HG03280 (cell line): ENCODE data around the gene GAK.

Experiments used
- ATAC-seq: cut with Tn5 transposase; IDR thresholded peaks from one replicate; pipeline ENCODE4 v1.9.1; 2021; ENCODE audit warnings: mild to moderate bottlenecking, moderate library complexity; ENCODE audit not compliant: unreplicated experiment

The GAK gene

GRCh38 chr4:855880-856224 is 76.3 kb downstream of the GAK start:
- ATAC-seq: no peak

DNA sequence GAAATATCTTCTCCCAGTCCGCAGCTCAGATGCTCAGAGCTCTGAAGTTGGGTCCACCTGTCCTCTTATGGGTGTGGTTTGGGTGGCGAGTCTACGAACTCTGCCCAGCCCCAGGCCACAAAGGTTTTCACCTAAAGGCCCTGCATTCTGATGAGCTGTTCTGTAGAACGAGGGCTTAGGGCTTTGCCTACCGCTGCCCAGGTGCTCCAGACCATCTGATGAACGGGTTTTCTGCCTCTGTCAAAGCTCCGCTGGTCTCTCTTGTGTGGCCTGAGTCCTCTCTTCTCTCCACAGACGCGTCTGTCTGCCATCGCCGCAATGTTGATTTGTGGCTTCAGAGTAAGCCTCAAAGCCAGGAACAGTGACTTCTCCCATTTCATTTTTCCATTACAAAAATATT is 77.8 kb downstream of the GAK start:
- no peak for ATAC-seq

DNA sequence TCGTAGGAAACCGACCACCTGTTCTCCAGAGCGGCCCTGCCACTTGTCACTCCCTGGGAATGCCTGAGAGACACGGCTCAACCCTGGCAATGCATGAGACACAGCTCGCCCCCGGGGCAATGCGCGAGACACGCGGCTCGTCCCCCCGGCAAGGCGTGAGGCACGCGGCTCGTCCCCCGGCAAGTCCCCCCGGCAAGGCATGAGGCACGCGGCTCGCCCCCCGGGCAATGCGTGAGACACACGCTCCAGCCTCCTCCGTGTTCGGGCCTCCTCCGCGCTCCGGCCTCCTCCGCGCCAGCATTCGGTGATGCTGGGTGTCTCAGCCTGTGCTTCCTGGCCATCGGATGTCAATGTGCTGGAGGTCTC is 78.7 kb downstream of the GAK start:
- no peak for ATAC-seq

- no peak for ATAC-seq
Observed at GRCh38 chr4:851701-852430, 80.2 kb downstream of the GAK start.

- no peak for ATAC-seq
Observed at GRCh38 chr4:850323-850945, 81.7 kb downstream of the GAK start.

DNA sequence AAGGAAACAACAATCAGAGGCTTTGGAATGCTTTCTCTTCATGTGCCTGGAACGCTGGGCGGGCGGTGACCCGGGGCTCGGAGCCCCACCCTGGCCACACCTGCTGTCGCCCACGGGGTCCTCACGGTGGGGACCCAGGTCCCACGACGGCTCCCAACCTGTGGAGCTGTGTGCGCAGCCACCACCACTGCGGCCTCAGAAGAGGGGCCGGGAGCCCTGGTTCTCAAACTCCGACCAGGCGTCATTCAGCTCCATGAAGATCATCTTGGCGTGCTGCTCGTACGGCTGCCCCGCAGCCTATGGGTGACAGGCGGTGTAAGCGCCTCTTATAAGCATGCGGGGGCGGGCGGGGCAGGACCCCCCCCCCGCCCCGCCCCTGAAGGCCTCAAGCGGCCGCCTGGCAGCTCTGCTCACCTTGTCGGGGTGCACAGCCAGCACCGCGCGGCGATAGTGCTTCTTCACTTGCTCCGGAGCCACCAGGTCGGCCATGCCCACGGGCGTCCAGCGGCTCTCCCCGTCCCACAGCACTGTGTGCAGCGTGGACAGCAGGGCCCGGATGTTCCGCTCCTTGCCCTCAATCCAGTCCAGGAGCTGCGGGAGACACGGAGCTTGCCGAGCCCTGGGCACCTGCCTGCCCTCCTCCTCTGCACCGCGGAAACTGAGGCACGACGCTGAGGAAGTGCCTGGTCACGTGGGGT is 82.5 kb downstream of the GAK start:
- no peak for ATAC-seq

- no peak for ATAC-seq
Observed at GRCh38 chr4:848803-849477, 83.2 kb downstream of the GAK start.

DNA sequence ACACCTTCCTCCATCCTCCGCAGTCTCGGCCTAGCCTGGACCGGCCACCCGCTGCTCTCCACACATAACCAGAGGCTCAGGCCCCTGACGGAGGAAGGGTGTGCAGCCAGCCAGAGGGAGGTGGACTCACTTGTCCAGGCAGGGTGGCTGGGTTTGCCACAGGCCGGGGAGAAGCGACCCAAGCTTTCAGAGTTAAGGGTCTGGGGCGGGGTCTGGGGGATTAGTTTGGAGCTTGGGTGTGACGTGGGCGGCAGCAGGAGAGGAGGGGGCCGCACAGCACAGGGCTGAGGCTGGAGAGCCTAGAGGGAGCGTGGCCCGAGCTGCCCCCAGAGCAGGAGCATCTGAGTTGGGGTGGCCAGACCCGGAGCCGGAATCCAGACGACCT is 83.8 kb downstream of the GAK start:
- no peak for ATAC-seq

DNA sequence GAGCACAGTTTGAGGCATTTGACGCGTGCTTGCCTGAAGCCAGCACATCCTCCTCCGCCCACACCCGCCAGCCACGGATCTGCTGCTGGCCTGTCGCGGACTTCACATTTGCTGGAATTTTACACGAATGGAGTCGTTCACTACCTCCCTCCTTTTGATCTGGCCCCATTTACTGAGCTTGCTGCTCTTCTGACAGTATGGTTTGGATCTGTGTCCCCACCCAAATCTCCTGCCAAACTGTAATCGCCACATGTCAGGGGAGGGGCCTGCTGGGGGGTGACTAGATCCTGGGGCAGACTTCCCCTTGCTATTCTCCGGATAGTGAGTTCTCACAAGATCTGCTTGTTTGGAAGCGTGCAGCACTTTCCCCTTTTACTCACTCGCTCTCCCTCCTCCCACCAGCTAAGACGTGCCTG is 86.3 kb downstream of the GAK start:
- ATAC-seq: no peak

DNA sequence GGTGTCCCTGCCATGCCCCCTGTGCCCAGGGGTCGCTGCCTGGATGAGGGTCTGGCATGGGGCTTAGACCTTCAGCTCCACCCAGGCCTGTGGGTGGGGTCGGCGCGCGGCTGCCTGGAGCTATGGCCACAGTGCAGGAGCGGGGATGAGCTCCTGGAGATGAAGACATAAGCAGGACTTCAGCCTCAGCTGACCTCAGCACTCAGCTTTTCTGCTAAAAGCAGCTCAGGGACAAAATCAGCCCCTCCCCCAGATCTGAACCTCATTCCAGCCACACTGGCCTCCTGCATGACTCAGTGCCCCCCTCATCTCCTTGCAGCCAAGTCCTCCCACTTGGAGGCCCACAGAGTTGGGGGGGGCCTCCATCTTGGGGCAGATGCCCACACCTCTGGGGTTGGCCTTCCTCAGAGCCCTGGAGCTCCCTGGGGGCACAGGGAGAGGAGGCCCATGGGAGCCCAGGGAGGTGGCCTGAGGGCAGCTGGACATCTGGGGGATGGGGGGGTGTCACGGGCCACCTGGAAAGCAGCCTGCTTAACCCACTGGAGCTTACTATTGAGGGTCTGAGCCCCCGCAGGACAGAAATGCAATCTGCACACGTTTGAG is 86.8 kb downstream of the GAK start:
- no peak for ATAC-seq

DNA sequence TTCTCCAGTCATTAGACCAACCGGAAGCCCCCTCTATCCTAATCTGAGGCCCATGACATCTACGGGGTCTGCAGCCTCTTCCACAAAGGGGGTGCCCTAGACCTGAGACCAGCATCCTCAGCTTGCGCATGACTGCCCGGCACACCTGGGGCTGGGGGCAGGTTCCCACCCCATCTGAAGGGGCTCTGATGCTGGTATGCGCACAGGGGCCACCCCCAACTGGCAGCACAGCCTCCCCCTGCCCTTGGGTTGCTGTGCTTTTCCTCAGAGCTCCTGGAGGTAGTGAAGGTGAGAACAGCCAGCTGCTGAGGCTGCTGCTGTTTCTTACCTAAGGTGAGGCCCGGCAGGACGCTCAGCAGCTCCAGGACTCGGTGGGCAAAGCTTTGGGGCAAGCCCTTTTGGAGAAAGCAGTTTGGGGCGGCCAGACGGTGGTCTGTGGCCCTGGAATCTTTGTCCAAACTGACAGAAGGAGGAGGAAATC is 87.3 kb downstream of the GAK start:
- ATAC-seq: no peak

DNA sequence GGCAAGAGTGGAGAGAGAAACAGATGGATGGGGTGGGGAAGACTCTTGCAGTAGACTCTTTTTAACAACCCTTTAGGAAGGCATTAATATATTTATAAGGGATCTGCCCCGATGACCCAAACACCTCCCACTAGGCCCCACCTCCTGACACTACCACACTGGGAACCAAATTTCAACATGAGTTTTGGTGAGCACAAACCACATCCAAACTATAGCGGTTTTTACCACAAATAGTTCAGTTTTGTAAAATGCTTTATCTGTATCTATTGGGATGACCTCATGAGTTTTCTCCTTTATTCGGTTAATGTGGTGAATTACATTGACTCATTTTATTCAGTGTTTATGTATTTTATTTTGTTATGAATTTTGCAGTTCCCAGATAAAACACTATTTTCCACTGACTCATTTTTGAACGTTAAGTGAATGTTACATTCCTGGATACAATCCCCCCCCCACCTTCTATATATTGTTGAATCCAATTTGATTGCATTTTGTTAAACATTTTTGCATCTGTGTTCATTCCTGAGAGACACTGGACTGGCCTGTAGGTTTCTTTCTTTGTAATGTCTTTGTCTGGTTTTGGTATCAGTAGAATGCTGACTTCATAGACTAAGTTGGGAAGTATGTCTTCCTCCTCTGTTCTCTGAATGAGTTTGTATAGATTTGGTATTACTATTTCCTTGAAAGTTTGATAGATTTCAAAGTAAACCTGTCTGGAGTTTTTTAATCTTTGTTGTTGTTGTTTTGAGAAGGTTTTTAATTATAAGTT is 92.3 kb downstream of the GAK start:
- ATAC-seq: no peak

- no peak for ATAC-seq
Observed at GRCh38 chr4:837772-838171, 94.3 kb downstream of the GAK start.

GRCh38 chr4:836750-837301 is 95.3 kb downstream of the GAK start:
- ATAC-seq: no peak

GRCh38 chr4:836003-836511 is 96.1 kb downstream of the GAK start:
- no peak for ATAC-seq

GRCh38 chr4:835148-836002 is 96.7 kb downstream of the GAK start:
- ATAC-seq: no peak

GRCh38 chr4:834368-835147 is 97.6 kb downstream of the GAK start:
- ATAC-seq: no peak

DNA sequence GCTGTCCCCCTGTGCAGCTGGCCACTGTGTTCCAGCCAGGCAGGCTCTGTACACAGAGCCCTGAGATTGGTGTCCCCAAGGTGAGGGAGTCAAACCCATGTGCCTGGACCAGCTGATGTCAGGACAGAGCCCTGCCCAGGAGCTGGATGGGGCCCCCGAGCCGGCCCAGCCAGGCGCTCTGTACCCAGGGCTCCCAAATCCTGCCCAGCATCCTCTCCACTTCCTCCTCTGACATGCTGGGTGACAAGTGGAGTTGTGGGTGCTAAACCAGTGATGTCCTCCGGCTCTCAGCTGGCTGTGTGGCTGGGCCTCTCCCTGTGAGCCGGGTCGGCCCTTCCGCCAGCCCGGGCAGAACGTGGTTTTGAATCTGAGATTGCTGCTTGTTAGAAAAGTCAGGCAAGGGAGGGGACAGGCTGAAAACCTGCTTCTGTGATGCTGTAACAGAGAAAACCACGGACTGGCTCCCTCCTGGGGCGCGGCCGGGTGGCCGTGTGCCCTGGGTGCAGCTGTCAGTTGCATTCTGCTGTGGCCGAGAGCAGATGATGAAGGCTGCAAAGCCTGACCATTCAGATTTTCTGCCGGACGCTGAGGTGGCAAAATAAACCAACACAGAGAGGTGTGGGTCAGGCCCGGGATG is 98.3 kb downstream of the GAK start:
- no peak for ATAC-seq
